Measurements from ENCODE around the gene ATOH1.
A peak's percentile ranks its signal among the peaks of the same experiment; 100 is the strongest.

DNA sequence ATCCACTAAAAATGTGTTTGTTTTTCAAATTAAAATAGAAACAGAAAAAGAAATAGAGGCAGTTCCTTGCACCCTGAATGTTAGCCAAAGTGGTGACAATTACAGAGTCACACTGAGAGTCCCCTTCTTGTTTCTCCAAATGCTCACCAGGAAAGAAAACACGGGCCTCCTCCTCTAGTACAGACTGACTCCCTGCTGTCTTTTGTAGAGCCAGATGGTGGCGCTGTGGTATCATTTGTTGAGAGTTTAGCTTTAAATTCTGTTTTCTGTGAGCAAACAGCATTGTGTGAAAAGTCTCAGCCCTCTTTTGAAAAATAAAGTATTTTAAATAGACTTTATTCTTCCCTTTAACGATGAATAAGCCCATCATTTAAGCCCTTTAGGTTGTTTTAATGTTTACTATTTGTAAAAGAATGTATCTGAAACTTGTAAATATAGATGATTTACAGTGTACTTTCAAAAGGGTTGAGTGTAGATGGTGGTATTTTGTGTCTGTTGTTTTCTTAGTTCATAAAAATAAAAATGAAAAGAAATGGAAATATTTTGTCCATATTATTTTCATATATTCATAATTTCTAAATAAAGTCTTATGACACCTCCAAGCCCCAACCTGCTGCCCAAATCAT lies 36.9 kb upstream of the ATOH1 start:
- TF ChIP-seq, protein P1, sequence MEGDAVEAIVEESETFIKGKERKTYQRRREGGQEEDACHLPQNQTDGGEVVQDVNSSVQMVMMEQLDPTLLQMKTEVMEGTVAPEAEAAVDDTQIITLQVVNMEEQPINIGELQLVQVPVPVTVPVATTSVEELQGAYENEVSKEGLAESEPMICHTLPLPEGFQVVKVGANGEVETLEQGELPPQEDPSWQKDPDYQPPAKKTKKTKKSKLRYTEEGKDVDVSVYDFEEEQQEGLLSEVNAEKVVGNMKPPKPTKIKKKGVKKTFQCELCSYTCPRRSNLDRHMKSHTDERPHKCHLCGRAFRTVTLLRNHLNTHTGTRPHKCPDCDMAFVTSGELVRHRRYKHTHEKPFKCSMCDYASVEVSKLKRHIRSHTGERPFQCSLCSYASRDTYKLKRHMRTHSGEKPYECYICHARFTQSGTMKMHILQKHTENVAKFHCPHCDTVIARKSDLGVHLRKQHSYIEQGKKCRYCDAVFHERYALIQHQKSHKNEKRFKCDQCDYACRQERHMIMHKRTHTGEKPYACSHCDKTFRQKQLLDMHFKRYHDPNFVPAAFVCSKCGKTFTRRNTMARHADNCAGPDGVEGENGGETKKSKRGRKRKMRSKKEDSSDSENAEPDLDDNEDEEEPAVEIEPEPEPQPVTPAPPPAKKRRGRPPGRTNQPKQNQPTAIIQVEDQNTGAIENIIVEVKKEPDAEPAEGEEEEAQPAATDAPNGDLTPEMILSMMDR (IDR thresholded peaks at IDR 0.05), result peak; percentile 79
- no peak for TF ChIP-seq HOXA7 (CRISPR knock-in tag; IDR thresholded peaks at IDR 0.05)
- no peak for TF ChIP-seq GATA3 (IDR thresholded peaks at IDR 0.05; ENCODE audit: borderline replicate concordance)
- no peak for TF ChIP-seq EP300 (IDR thresholded peaks at IDR 0.05)
- no peak for TF ChIP-seq ZFP36 (IDR thresholded peaks at IDR 0.05; ENCODE audit: borderline replicate concordance, partially characterized antibody)
- TF ChIP-seq POLR2A (IDR thresholded peaks at IDR 0.05; ENCODE audit: low read length), result no peak
- no peak for TF ChIP-seq CBX2 (IDR thresholded peaks at IDR 0.05; ENCODE audit: borderline replicate concordance, low read depth)
- TF ChIP-seq NR3C1 (IDR thresholded peaks at IDR 0.05), result no peak
- TF ChIP-seq, protein P2, sequence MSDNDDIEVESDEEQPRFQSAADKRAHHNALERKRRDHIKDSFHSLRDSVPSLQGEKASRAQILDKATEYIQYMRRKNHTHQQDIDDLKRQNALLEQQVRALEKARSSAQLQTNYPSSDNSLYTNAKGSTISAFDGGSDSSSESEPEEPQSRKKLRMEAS (IDR thresholded peaks at IDR 0.05), result no peak
- TF ChIP-seq MAZ (IDR thresholded peaks at IDR 0.05; ENCODE audit: borderline replicate concordance, low read depth, low read length), result no peak
- TF ChIP-seq FOXS1 (CRISPR knock-in tag; IDR thresholded peaks at IDR 0.05), result no peak
- no peak for TF ChIP-seq RCOR1 (IDR thresholded peaks at IDR 0.05; ENCODE audit: low read depth, low read length)
- TF ChIP-seq RAD21 (conservative IDR thresholded peaks at IDR 0.05 in 1 of 2, IDR thresholded peaks at IDR 0.05 in 1 of 2), result peak; percentile 80
